Muscle of leg (tissue), 11 donors: ENCODE measurements around the gene LY9. TPM values are rescaled to one million over a fixed set of nuclear protein-coding genes. Genes with fewer than 3 reads are reported as not detected.
A peak's percentile ranks its signal among the peaks of the same experiment; 100 is the strongest.

Source experiments
- DNase-seq: peaks from one replicate; pipeline ENCODE4 v3.0.0; 2013
- H3K27ac ChIP-seq: one replicate; pipeline ENCODE4 v1.5.1; 2013; ENCODE audit warnings: mild to moderate bottlenecking, low read length, control low read depth
- H3K27me3 ChIP-seq: one replicate; pipeline ENCODE4 v1.6.1; 2013; ENCODE audit warnings: low read length; ENCODE audit not compliant: control insufficient read depth, insufficient read depth
- H3K36me3 ChIP-seq: one replicate; pipeline ENCODE4 v1.6.1; 2013; ENCODE audit warnings: low read length; ENCODE audit not compliant: control insufficient read depth, insufficient read depth
- H3K4me1 ChIP-seq: one replicate; pipeline ENCODE4 v1.6.1; 2013; ENCODE audit warnings: low read length; ENCODE audit not compliant: control insufficient read depth, insufficient read depth
- H3K4me3 ChIP-seq: one replicate; pipeline ENCODE4 v1.5.1; 2013; ENCODE audit warnings: low read length, control low read depth
- H3K9me3 ChIP-seq: replicated peaks from 2 replicates; pipeline ENCODE4 v1.6.1; 2013; ENCODE audit warnings: low read depth, low read length; ENCODE audit not compliant: control insufficient read depth
- WGBS: methylation state at CpG from one replicate; pipeline ENCODE4 v1.1.5; 2013; ENCODE audit warnings: missing lambda C conversion rate; ENCODE audit not compliant: insufficient coverage; 5-methylcytosine and 5-hydroxymethylcytosine counted together
- polyA plus RNA-seq, 8 donors: library from polyadenylated mRNA; unstranded; fragments of 120-200 nt; gene quantifications; one replicate each; pipeline versions ENCODE4 v1.2.1 to v1.2.3, GENCODE V29; 2013; ENCODE audit warnings: inconsistent platforms in 1 of 8, low replicate concordance in 1 of 8; ENCODE audit not compliant: insufficient read length in 8 of 8, insufficient read depth in 1 of 8
- total RNA-seq: library from RNA; stranded (reverse); fragments of 120-200 nt; gene quantifications from one replicate; pipeline ENCODE4 v1.2.4, GENCODE V29; 2013

The LY9 gene
- total and polyA plus RNA-seq, 9 donors, result 0.08 to 0.42 (median 0.16) TPM; not detected in 1

- H3K4me3 ChIP-seq, result no peak overlapping the region
- no CpG with 5 or more reads among the region's 5 CpGs for WGBS
- H3K9me3 ChIP-seq, result no peaks in the 10 kb centered on the region
- DNase-seq, result no peak
- peak overlapping the region; percentile 20 for H3K27ac ChIP-seq
- H3K27me3 ChIP-seq, result no peaks in the 10 kb centered on the region
- no peaks in the 10 kb centered on the region for H3K4me1 ChIP-seq
- H3K36me3 ChIP-seq, result no peaks in the 10 kb centered on the region
Measured at GRCh38 chr1:160755911-160756848, 39.8 kb upstream of the LY9 start.

- Histone ChIP-seq H3K4me1 (no peaks in the 10 kb centered on the region), H3K27me3 (no peaks in the 10 kb centered on the region), H3K4me3 (no peak overlapping the region), H3K36me3 (no peaks in the 10 kb centered on the region), H3K9me3 (no peaks in the 10 kb centered on the region), H3K27ac (peak overlapping the region; percentile 20)
- WGBS, result 100% methylated on average over 2 of the region's 2 CpGs
- DNase-seq, result no peak
Measured at GRCh38 chr1:160756849-160757201, 39.1 kb upstream of the LY9 start.

DNA sequence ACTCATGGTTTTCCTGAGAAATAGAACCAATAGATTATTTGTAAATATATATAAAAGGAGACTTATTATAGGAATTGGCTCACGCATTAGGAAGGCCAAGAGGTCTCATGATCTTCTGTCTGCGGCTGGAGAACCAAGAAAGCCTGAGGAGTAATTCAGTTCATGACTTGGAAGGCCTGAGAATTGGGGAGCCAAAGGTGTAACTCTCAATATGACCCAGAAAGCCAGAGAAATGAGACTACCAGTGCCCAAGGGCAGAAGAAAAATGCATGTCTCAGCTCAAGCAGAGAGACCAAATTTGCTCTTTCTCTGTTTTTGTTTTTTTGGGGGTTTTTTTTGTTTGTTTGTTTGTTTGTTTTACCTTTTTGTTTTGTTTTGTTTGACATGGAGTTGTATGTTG lies 37.5 kb upstream of the LY9 start:
- no peaks in the 10 kb centered on the region for H3K9me3 ChIP-seq
- no peaks in the 10 kb centered on the region for H3K36me3 ChIP-seq
- no peaks in the 10 kb centered on the region for H3K4me1 ChIP-seq
- H3K27ac ChIP-seq, result no peak overlapping the region
- WGBS, result 83% methylated on average over 2 of the region's 2 CpGs
- H3K27me3 ChIP-seq, result no peaks in the 10 kb centered on the region
- DNase-seq, result no peak
- H3K4me3 ChIP-seq, result no peak overlapping the region

DNA sequence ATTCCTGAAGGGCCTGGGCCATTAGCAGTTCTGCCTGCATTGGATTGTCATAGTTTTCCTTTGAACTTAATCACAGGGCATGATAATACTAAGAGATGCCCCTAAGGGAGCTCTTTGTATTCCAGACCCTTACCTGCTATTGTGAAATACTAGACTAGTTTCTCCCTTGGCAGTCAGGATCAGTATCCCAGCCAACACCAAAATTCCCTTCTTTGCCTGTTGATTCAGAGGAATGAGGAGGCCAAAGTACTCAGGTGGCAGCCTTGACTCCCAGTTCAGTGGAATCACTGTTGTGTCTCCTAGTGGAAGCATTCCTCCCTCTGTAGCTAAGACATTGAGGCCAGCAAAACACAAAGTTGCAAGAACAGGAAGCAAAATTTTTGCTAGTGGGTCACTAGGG lies 36.2 kb upstream of the LY9 start:
- H3K4me3 ChIP-seq, result no peak overlapping the region
- H3K4me1 ChIP-seq, result no peaks in the 10 kb centered on the region
- H3K9me3 ChIP-seq, result no peaks in the 10 kb centered on the region
- no peak for DNase-seq
- no peaks in the 10 kb centered on the region for H3K36me3 ChIP-seq
- H3K27ac ChIP-seq, result no peak overlapping the region
- no peaks in the 10 kb centered on the region for H3K27me3 ChIP-seq

DNA sequence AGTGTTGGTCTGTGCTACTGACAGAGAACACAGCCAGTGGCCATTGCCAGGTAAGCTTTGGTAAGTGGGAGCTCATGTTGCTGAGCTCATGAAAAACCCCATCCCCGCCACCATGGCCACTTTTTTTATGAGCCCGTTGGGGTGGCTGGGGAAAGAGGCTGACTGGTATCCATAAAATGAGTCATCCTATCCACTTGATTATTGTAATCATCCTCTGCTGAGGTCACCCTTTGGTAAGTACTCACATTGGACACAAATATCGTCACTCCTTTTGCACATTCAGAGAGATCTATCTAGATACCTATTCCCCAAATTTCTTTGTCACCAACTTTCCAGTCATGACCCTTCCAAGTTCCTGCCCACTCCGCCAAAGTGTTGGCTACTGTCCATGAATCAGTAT lies 34.9 kb upstream of the LY9 start:
- no peak for DNase-seq
- Histone ChIP-seq H3K27me3 (no peaks in the 10 kb centered on the region), H3K27ac (no peak overlapping the region), H3K4me1 (no peaks in the 10 kb centered on the region), H3K36me3 (no peaks in the 10 kb centered on the region), H3K4me3 (no peak overlapping the region), H3K9me3 (no peaks in the 10 kb centered on the region)
- WGBS, result 100% methylated on average over 1 of the region's 4 CpGs

GRCh38 chr1:160761886-160762285 lies 34.1 kb upstream of the LY9 start:
- 89% methylated on average over 1 of the region's 2 CpGs for WGBS
- H3K4me3 ChIP-seq, result no peak overlapping the region
- H3K27ac ChIP-seq, result no peak overlapping the region
- no peaks in the 10 kb centered on the region for H3K9me3 ChIP-seq
- H3K27me3 ChIP-seq, result no peaks in the 10 kb centered on the region
- H3K36me3 ChIP-seq, result no peaks in the 10 kb centered on the region
- no peaks in the 10 kb centered on the region for H3K4me1 ChIP-seq
- no peak for DNase-seq

GRCh38 chr1:160763993-160764392 lies 32.0 kb upstream of the LY9 start:
- DNase-seq, result no peak
- Histone ChIP-seq H3K27ac (no peak overlapping the region), H3K36me3 (no peaks in the 10 kb centered on the region), H3K9me3 (no peaks in the 10 kb centered on the region), H3K27me3 (no peaks in the 10 kb centered on the region), H3K4me1 (no peaks in the 10 kb centered on the region), H3K4me3 (no peak overlapping the region)
- WGBS, result 100% methylated on average over 1 of the region's 3 CpGs

- Histone ChIP-seq H3K36me3 (no peaks in the 10 kb centered on the region), H3K4me3 (no peak overlapping the region), H3K27me3 (no peaks in the 10 kb centered on the region), H3K9me3 (no peaks in the 10 kb centered on the region), H3K27ac (no peak overlapping the region), H3K4me1 (no peaks in the 10 kb centered on the region)
- DNase-seq, result no peak
- WGBS, result 27% methylated on average over 3 of the region's 8 CpGs
Measured at GRCh38 chr1:160767395-160768294, 28.3 kb upstream of the LY9 start.

DNA sequence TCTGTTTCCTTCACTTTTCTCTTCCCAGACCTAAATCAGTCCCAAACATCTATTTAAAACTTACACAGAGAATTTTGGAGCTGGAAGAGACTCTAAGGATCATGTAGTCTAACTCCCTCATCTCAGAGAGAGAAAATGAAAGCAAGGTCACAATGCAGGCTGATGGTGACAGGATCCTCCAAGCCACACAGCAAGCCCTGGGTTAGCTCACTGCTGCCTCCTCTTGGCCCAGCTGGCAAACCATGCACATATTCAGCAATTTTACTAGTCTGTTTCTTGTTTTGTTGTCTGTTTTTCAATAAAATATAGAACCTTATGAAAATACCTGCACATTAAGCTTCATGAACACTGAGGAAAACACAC lies 27.7 kb upstream of the LY9 start:
- H3K4me1 ChIP-seq, result no peaks in the 10 kb centered on the region
- no peak overlapping the region for H3K4me3 ChIP-seq
- DNase-seq, result peak; percentile 19
- no peak overlapping the region for H3K27ac ChIP-seq
- no peaks in the 10 kb centered on the region for H3K27me3 ChIP-seq
- H3K36me3 ChIP-seq, result no peaks in the 10 kb centered on the region
- H3K9me3 ChIP-seq, result no peaks in the 10 kb centered on the region

GRCh38 chr1:160772331-160772730 lies 23.6 kb upstream of the LY9 start:
- no peak overlapping the region for H3K27ac ChIP-seq
- no peaks in the 10 kb centered on the region for H3K36me3 ChIP-seq
- H3K9me3 ChIP-seq, result no peaks in the 10 kb centered on the region
- WGBS, result no CpG with 5 or more reads among the region's 1 CpG
- no peaks in the 10 kb centered on the region for H3K27me3 ChIP-seq
- H3K4me1 ChIP-seq, result no peaks in the 10 kb centered on the region
- no peak overlapping the region for H3K4me3 ChIP-seq
- DNase-seq, result no peak
